ENCODE results near the gene HAND1.

Gene HAND1

DNA sequence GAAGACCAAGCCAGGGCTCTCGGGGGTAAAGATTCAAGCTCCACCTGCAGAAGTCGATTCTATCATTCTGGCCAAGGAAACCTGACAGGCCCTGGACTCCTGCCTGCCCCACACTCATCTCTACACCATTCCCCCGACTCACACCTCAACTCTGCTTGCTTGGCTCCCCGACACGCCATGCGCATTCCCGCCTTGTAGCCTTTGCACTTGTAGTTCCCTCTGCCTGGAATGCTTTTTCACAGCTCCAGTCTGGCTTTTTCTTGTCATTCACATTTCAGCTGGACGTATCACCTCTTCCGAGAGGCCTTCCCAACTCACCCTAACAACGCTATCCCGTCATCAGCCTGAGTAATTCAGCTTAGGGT, 28.7 kb upstream of the HAND1 start:
- no peak for ATAC-seq
- TF ChIP-seq CSDC2 (CRISPR knock-in tag; IDR thresholded peaks at IDR 0.05) = no peak
- no peak for TF ChIP-seq ESRRG (CRISPR knock-in tag; IDR thresholded peaks at IDR 0.05)
- TF ChIP-seq PPARA (CRISPR knock-in tag; IDR thresholded peaks at IDR 0.05; ENCODE audit: borderline replicate concordance) = no peak
- no peak for TF ChIP-seq OSR1 (CRISPR knock-in tag; IDR thresholded peaks at IDR 0.05)
- TF ChIP-seq TCF4 (CRISPR knock-in tag; IDR thresholded peaks at IDR 0.05; ENCODE audit: borderline replicate concordance) = no peak
- TF ChIP-seq SNAI2 (CRISPR knock-in tag; IDR thresholded peaks at IDR 0.05) = no peak
- TF ChIP-seq, protein P1, sequence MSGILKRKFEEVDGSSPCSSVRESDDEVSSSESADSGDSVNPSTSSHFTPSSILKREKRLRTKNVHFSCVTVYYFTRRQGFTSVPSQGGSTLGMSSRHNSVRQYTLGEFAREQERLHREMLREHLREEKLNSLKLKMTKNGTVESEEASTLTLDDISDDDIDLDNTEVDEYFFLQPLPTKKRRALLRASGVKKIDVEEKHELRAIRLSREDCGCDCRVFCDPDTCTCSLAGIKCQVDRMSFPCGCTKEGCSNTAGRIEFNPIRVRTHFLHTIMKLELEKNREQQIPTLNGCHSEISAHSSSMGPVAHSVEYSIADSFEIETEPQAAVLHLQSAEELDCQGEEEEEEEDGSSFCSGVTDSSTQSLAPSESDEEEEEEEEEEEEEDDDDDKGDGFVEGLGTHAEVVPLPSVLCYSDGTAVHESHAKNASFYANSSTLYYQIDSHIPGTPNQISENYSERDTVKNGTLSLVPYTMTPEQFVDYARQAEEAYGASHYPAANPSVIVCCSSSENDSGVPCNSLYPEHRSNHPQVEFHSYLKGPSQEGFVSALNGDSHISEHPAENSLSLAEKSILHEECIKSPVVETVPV (CRISPR knock-in tag; IDR thresholded peaks at IDR 0.05) = no peak
- no peak for TF ChIP-seq ZFP30 (CRISPR knock-in tag; IDR thresholded peaks at IDR 0.05)
- TF ChIP-seq, protein P2, sequence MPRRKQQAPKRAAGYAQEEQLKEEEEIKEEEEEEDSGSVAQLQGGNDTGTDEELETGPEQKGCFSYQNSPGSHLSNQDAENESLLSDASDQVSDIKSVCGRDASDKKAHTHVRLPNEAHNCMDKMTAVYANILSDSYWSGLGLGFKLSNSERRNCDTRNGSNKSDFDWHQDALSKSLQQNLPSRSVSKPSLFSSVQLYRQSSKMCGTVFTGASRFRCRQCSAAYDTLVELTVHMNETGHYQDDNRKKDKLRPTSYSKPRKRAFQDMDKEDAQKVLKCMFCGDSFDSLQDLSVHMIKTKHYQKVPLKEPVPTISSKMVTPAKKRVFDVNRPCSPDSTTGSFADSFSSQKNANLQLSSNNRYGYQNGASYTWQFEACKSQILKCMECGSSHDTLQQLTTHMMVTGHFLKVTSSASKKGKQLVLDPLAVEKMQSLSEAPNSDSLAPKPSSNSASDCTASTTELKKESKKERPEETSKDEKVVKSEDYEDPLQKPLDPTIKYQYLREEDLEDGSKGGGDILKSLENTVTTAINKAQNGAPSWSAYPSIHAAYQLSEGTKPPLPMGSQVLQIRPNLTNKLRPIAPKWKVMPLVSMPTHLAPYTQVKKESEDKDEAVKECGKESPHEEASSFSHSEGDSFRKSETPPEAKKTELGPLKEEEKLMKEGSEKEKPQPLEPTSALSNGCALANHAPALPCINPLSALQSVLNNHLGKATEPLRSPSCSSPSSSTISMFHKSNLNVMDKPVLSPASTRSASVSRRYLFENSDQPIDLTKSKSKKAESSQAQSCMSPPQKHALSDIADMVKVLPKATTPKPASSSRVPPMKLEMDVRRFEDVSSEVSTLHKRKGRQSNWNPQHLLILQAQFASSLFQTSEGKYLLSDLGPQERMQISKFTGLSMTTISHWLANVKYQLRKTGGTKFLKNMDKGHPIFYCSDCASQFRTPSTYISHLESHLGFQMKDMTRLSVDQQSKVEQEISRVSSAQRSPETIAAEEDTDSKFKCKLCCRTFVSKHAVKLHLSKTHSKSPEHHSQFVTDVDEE (CRISPR knock-in tag; IDR thresholded peaks at IDR 0.05) = no peak
- TF ChIP-seq GLIS3 (CRISPR knock-in tag; IDR thresholded peaks at IDR 0.05) = no peak
- TF ChIP-seq BACH2 (CRISPR knock-in tag; IDR thresholded peaks at IDR 0.05; ENCODE audit: borderline replicate concordance) = no peak
- TF ChIP-seq, protein P3, sequence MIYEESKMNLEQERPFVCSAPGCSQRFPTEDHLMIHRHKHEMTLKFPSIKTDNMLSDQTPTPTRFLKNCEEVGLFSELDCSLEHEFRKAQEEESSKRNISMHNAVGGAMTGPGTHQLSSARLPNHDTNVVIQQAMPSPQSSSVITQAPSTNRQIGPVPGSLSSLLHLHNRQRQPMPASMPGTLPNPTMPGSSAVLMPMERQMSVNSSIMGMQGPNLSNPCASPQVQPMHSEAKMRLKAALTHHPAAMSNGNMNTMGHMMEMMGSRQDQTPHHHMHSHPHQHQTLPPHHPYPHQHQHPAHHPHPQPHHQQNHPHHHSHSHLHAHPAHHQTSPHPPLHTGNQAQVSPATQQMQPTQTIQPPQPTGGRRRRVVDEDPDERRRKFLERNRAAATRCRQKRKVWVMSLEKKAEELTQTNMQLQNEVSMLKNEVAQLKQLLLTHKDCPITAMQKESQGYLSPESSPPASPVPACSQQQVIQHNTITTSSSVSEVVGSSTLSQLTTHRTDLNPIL (CRISPR knock-in tag; IDR thresholded peaks at IDR 0.05; ENCODE audit: low read depth) = no peak
- no peak for TF ChIP-seq ZC3H10 (CRISPR knock-in tag; IDR thresholded peaks at IDR 0.05)
- no peak for TF ChIP-seq ZFP3 (CRISPR knock-in tag; IDR thresholded peaks at IDR 0.05)
- TF ChIP-seq RARB (CRISPR knock-in tag; IDR thresholded peaks at IDR 0.05) = no peak
- no peak for TF ChIP-seq TOX (CRISPR knock-in tag; IDR thresholded peaks at IDR 0.05; ENCODE audit: borderline replicate concordance)
- TF ChIP-seq ZNF565 (CRISPR knock-in tag; conservative IDR thresholded peaks at IDR 0.05; ENCODE audit: low read depth) = no peak
- no peak for TF ChIP-seq ZNF70 (CRISPR knock-in tag; IDR thresholded peaks at IDR 0.05)
- TF ChIP-seq, protein P4, sequence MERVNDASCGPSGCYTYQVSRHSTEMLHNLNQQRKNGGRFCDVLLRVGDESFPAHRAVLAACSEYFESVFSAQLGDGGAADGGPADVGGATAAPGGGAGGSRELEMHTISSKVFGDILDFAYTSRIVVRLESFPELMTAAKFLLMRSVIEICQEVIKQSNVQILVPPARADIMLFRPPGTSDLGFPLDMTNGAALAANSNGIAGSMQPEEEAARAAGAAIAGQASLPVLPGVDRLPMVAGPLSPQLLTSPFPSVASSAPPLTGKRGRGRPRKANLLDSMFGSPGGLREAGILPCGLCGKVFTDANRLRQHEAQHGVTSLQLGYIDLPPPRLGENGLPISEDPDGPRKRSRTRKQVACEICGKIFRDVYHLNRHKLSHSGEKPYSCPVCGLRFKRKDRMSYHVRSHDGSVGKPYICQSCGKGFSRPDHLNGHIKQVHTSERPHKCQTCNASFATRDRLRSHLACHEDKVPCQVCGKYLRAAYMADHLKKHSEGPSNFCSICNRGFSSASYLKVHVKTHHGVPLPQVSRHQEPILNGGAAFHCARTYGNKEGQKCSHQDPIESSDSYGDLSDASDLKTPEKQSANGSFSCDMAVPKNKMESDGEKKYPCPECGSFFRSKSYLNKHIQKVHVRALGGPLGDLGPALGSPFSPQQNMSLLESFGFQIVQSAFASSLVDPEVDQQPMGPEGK (CRISPR knock-in tag; IDR thresholded peaks at IDR 0.05; ENCODE audit: borderline replicate concordance) = no peak

DNA sequence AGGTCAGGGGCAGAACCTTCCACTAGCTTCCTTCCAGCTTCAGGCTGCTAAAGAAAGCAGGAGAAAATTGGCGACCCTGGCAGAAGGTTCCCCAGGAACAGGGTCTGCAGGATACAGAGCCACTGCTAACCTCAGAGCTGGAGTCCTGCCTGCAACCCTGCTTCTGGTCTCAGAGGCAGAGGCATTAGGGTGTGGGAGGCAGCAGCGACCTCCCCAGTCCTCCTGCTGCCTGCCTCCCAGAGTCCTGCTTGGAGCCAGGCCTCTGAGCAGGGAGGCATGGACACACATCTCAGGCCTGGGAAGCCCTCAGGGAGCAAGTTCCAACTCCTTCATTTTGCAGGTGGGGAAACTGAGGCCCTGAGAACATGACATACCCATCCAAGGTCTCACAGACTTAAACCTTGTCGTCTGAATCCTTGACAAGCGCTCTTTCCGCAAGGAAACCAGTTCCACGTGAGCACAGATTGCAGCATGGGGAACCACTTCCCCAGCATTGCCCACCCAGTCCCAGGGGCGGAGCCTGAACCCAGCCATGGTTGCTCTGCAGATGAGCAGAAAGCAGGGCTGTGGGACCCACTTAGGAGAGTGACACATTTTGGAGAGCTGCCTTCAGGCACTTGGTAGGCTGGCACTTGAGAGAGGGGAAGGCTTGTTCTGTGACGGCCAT, 28.2 kb upstream of the HAND1 start:
- no peak for TF ChIP-seq PPARA (CRISPR knock-in tag; IDR thresholded peaks at IDR 0.05; ENCODE audit: borderline replicate concordance)
- TF ChIP-seq BACH2 (CRISPR knock-in tag; IDR thresholded peaks at IDR 0.05; ENCODE audit: borderline replicate concordance) = no peak
- no peak for TF ChIP-seq ZC3H10 (CRISPR knock-in tag; IDR thresholded peaks at IDR 0.05)
- no peak for TF ChIP-seq RARB (CRISPR knock-in tag; IDR thresholded peaks at IDR 0.05)
- TF ChIP-seq OSR1 (CRISPR knock-in tag; IDR thresholded peaks at IDR 0.05) = no peak
- no peak for TF ChIP-seq ARNTL (CRISPR knock-in tag; IDR thresholded peaks at IDR 0.05; ENCODE audit: borderline replicate concordance, low read depth)
- TF ChIP-seq SNAI2 (CRISPR knock-in tag; IDR thresholded peaks at IDR 0.05) = no peak
- TF ChIP-seq ZNF565 (CRISPR knock-in tag; conservative IDR thresholded peaks at IDR 0.05; ENCODE audit: low read depth) = no peak
- TF ChIP-seq ESRRG (CRISPR knock-in tag; IDR thresholded peaks at IDR 0.05) = no peak
- TF ChIP-seq, protein P2 (CRISPR knock-in tag; IDR thresholded peaks at IDR 0.05) = no peak
- TF ChIP-seq ISL1 (CRISPR knock-in tag; IDR thresholded peaks at IDR 0.05) = no peak
- ATAC-seq = no peak
